Measurements from ENCODE around the gene PAIP1.

Gene PAIP1

DNA sequence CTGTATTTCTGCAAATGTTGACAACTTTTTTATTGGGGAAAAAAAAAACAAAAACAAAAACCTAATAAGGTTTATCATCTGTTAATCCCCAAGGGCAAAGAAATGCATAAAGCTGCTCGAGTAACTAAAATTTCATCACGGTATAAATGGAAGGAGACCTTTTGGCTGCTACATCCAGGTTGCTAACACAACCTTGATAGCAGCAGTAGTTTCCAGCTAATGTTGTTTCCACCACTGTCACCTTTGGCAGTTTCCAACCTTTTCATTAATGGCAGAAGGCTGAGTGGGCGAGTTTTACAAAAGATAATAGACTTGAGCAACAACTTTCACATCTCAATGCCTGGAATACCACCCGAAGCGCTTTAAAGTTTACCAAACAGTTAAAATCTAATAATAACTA lies 8.5 kb downstream of the PAIP1 start:
- DNase-seq (no peak), ATAC-seq (ENCODE audit: insufficient read depth, low read depth) (no peak)
- Histone ChIP-seq H3K4me2 (ENCODE audit: insufficient read depth, low read length) (no peak overlapping the region), H3K9me3 (ENCODE audit: insufficient read depth, low read length, severe bottlenecking) (no peaks in the 10 kb centered on the region), H3K79me2 (ENCODE audit: insufficient read depth, low read length) (peaks cover 95% of the 10 kb centered on the region), H3K4me3 (ENCODE audit: low read depth in 1 of 2, low read length in 2 of 2) (no peak overlapping the region), H3K9ac (ENCODE audit: low read depth, low read length) (no peak overlapping the region), H3K27ac (ENCODE audit: low read length) (no peak overlapping the region), H3K4me1 (ENCODE audit: insufficient read depth, low read length) (peaks cover 23% of the 10 kb centered on the region), H4K20me1 (ENCODE audit: insufficient read depth, low read length) (peaks cover 34% of the 10 kb centered on the region), H3K27me3 (ENCODE audit: insufficient read depth, low read length, poor library complexity) (no peaks in the 10 kb centered on the region), H2AFZ (ENCODE audit: low read depth, low read length) (no peak overlapping the region), H3K36me3 (ENCODE audit: insufficient read depth, low read length) (peaks cover 96% of the 10 kb centered on the region)
- TF ChIP-seq, protein P1, sequence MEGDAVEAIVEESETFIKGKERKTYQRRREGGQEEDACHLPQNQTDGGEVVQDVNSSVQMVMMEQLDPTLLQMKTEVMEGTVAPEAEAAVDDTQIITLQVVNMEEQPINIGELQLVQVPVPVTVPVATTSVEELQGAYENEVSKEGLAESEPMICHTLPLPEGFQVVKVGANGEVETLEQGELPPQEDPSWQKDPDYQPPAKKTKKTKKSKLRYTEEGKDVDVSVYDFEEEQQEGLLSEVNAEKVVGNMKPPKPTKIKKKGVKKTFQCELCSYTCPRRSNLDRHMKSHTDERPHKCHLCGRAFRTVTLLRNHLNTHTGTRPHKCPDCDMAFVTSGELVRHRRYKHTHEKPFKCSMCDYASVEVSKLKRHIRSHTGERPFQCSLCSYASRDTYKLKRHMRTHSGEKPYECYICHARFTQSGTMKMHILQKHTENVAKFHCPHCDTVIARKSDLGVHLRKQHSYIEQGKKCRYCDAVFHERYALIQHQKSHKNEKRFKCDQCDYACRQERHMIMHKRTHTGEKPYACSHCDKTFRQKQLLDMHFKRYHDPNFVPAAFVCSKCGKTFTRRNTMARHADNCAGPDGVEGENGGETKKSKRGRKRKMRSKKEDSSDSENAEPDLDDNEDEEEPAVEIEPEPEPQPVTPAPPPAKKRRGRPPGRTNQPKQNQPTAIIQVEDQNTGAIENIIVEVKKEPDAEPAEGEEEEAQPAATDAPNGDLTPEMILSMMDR (IDR thresholded peaks at IDR 0.05; ENCODE audit: borderline replicate concordance, extremely low read depth, low read length, poor library complexity, severe bottlenecking): no peak
- no peak for TF ChIP-seq EZH2 (IDR thresholded peaks at IDR 0.05; ENCODE audit: borderline replicate concordance, low read depth, low read length, severe bottlenecking)

DNA sequence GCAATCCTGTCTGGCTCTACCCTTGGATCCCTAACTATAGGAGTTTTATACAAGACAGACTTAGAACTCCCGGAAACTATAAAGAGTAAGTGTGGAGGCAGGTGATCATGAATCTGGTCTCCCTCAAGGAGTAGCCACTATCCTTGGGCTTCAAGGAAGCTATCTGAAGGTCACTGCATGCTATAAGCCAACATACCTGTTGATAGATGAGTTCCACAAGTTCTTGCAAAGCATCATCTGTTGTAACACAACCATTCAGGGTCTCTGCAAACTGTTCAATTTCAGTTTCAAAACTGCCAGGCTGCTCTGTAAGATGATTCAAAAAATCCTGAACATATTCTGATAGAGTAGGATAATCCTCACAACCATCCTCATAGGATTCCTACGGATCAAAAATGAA lies 9.3 kb downstream of the PAIP1 start:
- no peak overlapping the region for H2AFZ ChIP-seq (ENCODE audit: low read depth, low read length)
- H3K27me3 ChIP-seq (ENCODE audit: insufficient read depth, low read length, poor library complexity): no peaks in the 10 kb centered on the region
- peaks cover 96% of the 10 kb centered on the region for H3K36me3 ChIP-seq (ENCODE audit: insufficient read depth, low read length)
- TF ChIP-seq, protein P1 (IDR thresholded peaks at IDR 0.05; ENCODE audit: borderline replicate concordance, extremely low read depth, low read length, poor library complexity, severe bottlenecking): no peak
- TF ChIP-seq EZH2 (IDR thresholded peaks at IDR 0.05; ENCODE audit: borderline replicate concordance, low read depth, low read length, severe bottlenecking): no peak
- H3K9me3 ChIP-seq (ENCODE audit: insufficient read depth, low read length, severe bottlenecking): no peaks in the 10 kb centered on the region
- no peak overlapping the region for H3K4me2 ChIP-seq (ENCODE audit: insufficient read depth, low read length)
- peaks cover 15% of the 10 kb centered on the region; the same call in 1 of the 2 replicates for H3K4me1 ChIP-seq (ENCODE audit: insufficient read depth, low read length)
- no peak overlapping the region for H3K27ac ChIP-seq (ENCODE audit: low read length)
- ATAC-seq (ENCODE audit: insufficient read depth, low read depth) (no peak), DNase-seq (no peak)
- H4K20me1 ChIP-seq (ENCODE audit: insufficient read depth, low read length): peaks cover 29% of the 10 kb centered on the region; the same call in 1 of the 2 replicates
- H3K9ac ChIP-seq (ENCODE audit: low read depth, low read length): no peak overlapping the region
- no peak overlapping the region for H3K4me3 ChIP-seq (ENCODE audit: low read depth in 1 of 2, low read length in 2 of 2)
- H3K79me2 ChIP-seq (ENCODE audit: insufficient read depth, low read length): peaks cover 95% of the 10 kb centered on the region

DNA sequence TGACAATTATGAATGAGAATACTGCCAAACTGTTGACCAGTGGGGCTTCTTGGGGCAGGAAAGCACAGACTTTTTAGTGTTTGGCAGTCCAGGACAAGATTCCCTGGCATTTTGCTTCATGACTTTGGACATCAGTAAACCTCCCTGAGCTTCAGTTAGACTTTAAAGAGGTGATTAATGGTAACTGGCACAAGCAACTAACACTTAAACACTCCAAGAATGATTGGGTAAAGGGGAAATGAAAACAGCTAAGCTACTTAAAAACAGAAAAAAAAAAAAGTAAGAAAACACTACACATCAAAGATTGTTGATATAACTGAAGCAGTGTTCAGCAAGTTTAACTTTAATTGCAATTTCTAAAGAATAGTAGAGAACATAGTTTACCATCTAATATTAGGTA lies 13.4 kb downstream of the PAIP1 start:
- no peak for TF ChIP-seq EZH2 (IDR thresholded peaks at IDR 0.05; ENCODE audit: borderline replicate concordance, low read depth, low read length, severe bottlenecking)
- TF ChIP-seq, protein P1 (IDR thresholded peaks at IDR 0.05; ENCODE audit: borderline replicate concordance, extremely low read depth, low read length, poor library complexity, severe bottlenecking): no peak
- H3K9ac ChIP-seq (ENCODE audit: low read depth, low read length): no peak overlapping the region
- H3K4me2 ChIP-seq (ENCODE audit: insufficient read depth, low read length): no peak overlapping the region
- no peaks in the 10 kb centered on the region for H3K27me3 ChIP-seq (ENCODE audit: insufficient read depth, low read length, poor library complexity)
- H3K36me3 ChIP-seq (ENCODE audit: insufficient read depth, low read length): peaks cover 98% of the 10 kb centered on the region
- H2AFZ ChIP-seq (ENCODE audit: low read depth, low read length): no peak overlapping the region
- ATAC-seq (ENCODE audit: insufficient read depth, low read depth) (no peak), DNase-seq (no peak)
- no peak overlapping the region for H3K4me3 ChIP-seq (ENCODE audit: low read depth in 1 of 2, low read length in 2 of 2)
- peaks cover 9% of the 10 kb centered on the region; the same call in 1 of the 2 replicates for H4K20me1 ChIP-seq (ENCODE audit: insufficient read depth, low read length)
- H3K27ac ChIP-seq (ENCODE audit: low read length): no peak overlapping the region
- no peaks in the 10 kb centered on the region for H3K4me1 ChIP-seq (ENCODE audit: insufficient read depth, low read length)
- H3K9me3 ChIP-seq (ENCODE audit: insufficient read depth, low read length, severe bottlenecking): no peaks in the 10 kb centered on the region
- H3K79me2 ChIP-seq (ENCODE audit: insufficient read depth, low read length): peaks cover 90% of the 10 kb centered on the region

DNA sequence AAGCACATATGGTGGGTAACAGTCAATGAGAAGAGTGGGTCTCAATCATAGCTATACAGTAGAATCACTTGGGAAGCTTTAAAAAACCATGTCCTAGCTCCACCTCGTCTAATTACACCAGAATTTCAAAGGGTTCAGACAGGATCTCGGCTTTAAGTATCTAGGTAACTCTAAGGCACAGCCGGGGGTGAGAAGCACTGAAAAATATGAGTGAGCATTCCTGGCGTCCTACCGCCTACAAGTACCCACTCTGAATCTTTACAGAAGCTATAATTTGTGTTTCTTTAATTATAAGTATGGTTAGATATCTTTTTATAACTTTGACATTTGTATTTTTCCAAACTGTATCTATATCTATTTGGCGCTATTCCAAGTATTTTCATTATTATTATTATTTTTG lies 16.1 kb downstream of the PAIP1 start:
- H3K27ac ChIP-seq (ENCODE audit: low read length): no peak overlapping the region
- ATAC-seq (ENCODE audit: insufficient read depth, low read depth): no peak
- peaks cover 99% of the 10 kb centered on the region for H3K36me3 ChIP-seq (ENCODE audit: insufficient read depth, low read length)
- no peak overlapping the region for H3K4me3 ChIP-seq (ENCODE audit: low read depth in 1 of 2, low read length in 2 of 2)
- H3K79me2 ChIP-seq (ENCODE audit: insufficient read depth, low read length): peaks cover 70% of the 10 kb centered on the region
- no peak overlapping the region for H3K9ac ChIP-seq (ENCODE audit: low read depth, low read length)
- no peaks in the 10 kb centered on the region for H3K4me1 ChIP-seq (ENCODE audit: insufficient read depth, low read length)
- H3K4me2 ChIP-seq (ENCODE audit: insufficient read depth, low read length): no peak overlapping the region
- H4K20me1 ChIP-seq (ENCODE audit: insufficient read depth, low read length): peaks cover 5% of the 10 kb centered on the region; the same call in 1 of the 2 replicates
- H3K27me3 ChIP-seq (ENCODE audit: insufficient read depth, low read length, poor library complexity): no peaks in the 10 kb centered on the region
- TF ChIP-seq, protein P1 (IDR thresholded peaks at IDR 0.05; ENCODE audit: borderline replicate concordance, extremely low read depth, low read length, poor library complexity, severe bottlenecking): no peak
- no peak for TF ChIP-seq EZH2 (IDR thresholded peaks at IDR 0.05; ENCODE audit: borderline replicate concordance, low read depth, low read length, severe bottlenecking)
- DNase-seq: no peak
- H3K9me3 ChIP-seq (ENCODE audit: insufficient read depth, low read length, severe bottlenecking): no peaks in the 10 kb centered on the region
- H2AFZ ChIP-seq (ENCODE audit: low read depth, low read length): no peak overlapping the region
